Uterus (tissue), 4 donors: ENCODE measurements around the gene TMEM273. TPM values are rescaled to one million over a fixed set of nuclear protein-coding genes. Genes with fewer than 3 reads are reported as not detected.

Experiments
- DNase-seq, 2 donors: peaks; one replicate each; pipeline ENCODE4 v3.0.0-alpha.2; 2019 to 2020
- H3K27ac ChIP-seq, 2 donors: fragments of 200-600 bp; sonication (generic); 1 replicate in 1 of 2; 2 replicates in 1 of 2; pipeline ENCODE4 v1.5.1; 2016 to 2018
- H3K27me3 ChIP-seq, 2 donors: fragments of 200-600 bp; sonication (generic); one replicate each; pipeline ENCODE4 v1.5.1; 2018 to 2019; ENCODE audit warnings: control low read depth in 1 of 2
- H3K36me3 ChIP-seq, 2 donors: fragments of 200-600 bp; sonication (generic); one replicate each; pipeline ENCODE4 v1.5.1; 2019; ENCODE audit warnings: control low read depth in 1 of 2
- H3K4me1 ChIP-seq, 2 donors: fragments of 200-600 bp; sonication (generic); one replicate each; pipeline ENCODE4 v1.5.1; 2018 to 2019; ENCODE audit warnings: control low read depth in 1 of 2
- H3K4me3 ChIP-seq, 2 donors: fragments of 200-600 bp; sonication (generic); 1 replicate in 1 of 2; 2 replicates in 1 of 2; pipeline ENCODE4 v1.5.1; 2018 to 2019; ENCODE audit warnings: mild to moderate bottlenecking in 1 of 2
- H3K9me3 ChIP-seq, 2 donors: fragments of 200-600 bp; sonication (generic); one replicate each; pipeline ENCODE4 v1.5.1; 2019; ENCODE audit warnings: control low read depth in 1 of 2
- POLR2A ChIP-seq, 2 donors: fragments of 450-650 bp; IDR thresholded peaks; one replicate each; pipeline ENCODE4 v1.6.1; 2016; ENCODE audit warnings: antibody characterized with exemption in 2 of 2, mild to moderate bottlenecking in 1 of 2, moderate library complexity in 1 of 2
- intact Hi-C: fragments of 100-400 bp; cut with DNase I; formaldehyde crosslinking; loops from one replicate; pipeline ENCODE4 v1.15.1; 2023; ENCODE audit warnings: low total_unique reads
- total RNA-seq, 4 donors: library from RNA; depleted of rRNA in 3 of 4; stranded (reverse); fragments of >200 nt in 3 of 4; gene quantifications; one replicate each; pipeline versions ENCODE4 v1.1.0 to v1.2.4, GENCODE V29; 2014 to 2023
- TF ChIP-seq, protein P1 (sequence below), 4 experiments: fragments of 200-600 bp in 2 of 4; fragments of 450-650 bp in 2 of 4; sonication (generic) in 2 of 4; IDR thresholded peaks; one replicate each; pipeline ENCODE4 v1.5.1; 2016 to 2019; ENCODE audit warnings: antibody characterized with exemption in 4 of 4, mild to moderate bottlenecking in 2 of 4, moderate library complexity in 1 of 4
- donor health status: DM: yes; HTN: yes; CAD: no.

The TMEM273 gene
- total RNA-seq, 4 donors from 2014 or later: 8.5 to 38.9 (median 14.7) TPM

DNA sequence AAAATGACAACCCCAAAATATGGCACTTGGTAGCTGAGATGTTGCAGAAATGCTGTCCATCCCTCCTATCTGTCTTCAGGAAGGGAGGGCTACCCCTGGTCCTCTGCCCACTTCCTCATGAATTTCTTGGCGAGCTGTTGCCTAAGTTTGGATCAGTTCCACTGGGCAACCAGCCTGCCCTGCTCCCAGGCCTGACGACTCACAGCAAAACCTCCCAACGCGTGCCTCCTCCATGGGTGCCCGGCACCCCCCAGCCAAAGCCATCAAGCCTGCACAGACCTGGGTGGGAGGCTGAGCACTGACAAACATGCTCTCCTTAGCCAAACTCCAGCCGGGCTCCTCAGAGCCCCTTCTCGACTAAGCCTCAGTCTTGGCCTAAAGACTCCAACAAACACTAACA lies 81.7 kb downstream of the TMEM273 start:
- H3K9me3 ChIP-seq: no peaks in the 10 kb centered on the region
- H3K4me3 ChIP-seq: no peak overlapping the region
- TF ChIP-seq, protein P1, sequence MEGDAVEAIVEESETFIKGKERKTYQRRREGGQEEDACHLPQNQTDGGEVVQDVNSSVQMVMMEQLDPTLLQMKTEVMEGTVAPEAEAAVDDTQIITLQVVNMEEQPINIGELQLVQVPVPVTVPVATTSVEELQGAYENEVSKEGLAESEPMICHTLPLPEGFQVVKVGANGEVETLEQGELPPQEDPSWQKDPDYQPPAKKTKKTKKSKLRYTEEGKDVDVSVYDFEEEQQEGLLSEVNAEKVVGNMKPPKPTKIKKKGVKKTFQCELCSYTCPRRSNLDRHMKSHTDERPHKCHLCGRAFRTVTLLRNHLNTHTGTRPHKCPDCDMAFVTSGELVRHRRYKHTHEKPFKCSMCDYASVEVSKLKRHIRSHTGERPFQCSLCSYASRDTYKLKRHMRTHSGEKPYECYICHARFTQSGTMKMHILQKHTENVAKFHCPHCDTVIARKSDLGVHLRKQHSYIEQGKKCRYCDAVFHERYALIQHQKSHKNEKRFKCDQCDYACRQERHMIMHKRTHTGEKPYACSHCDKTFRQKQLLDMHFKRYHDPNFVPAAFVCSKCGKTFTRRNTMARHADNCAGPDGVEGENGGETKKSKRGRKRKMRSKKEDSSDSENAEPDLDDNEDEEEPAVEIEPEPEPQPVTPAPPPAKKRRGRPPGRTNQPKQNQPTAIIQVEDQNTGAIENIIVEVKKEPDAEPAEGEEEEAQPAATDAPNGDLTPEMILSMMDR (IDR thresholded peaks at IDR 0.05): no peak
- no peak for TF ChIP-seq POLR2A (IDR thresholded peaks at IDR 0.05)
- H3K36me3 ChIP-seq: no peaks in the 10 kb centered on the region
- DNase-seq: peak; percentile 29 to 51
- intact Hi-C loops: no loop called here
- H3K4me1 ChIP-seq: peaks cover 0 to 19% of the 10 kb centered on the region in 2 donors
- peak overlapping the region; percentile 16 to 41 for H3K27ac ChIP-seq
- H3K27me3 ChIP-seq: no peaks in the 10 kb centered on the region

DNA sequence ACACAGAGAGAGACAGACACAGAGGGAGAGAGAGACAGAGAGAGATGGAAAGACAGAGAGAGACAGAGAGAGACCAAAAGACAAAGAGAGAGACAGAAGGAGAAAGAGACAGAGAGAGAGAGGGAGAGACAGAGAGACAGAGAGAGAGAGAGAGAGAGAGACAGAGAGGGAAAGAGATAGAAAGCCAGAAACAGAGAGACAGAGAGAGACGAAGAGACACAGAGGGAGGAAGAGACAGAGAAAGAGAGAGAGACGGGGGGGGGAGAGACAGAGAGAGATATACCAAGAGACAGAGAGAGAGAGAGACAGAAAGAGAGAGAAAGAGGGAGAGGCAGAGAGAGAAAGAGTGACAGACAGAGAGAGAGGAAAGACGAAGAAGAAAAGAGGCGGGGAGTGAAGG lies 83.1 kb downstream of the TMEM273 start:
- no peak for DNase-seq
- no peaks in the 10 kb centered on the region for H3K27me3 ChIP-seq
- no peak overlapping the region for H3K27ac ChIP-seq
- H3K36me3 ChIP-seq: no peaks in the 10 kb centered on the region
- H3K9me3 ChIP-seq: no peaks in the 10 kb centered on the region
- intact Hi-C loops: no loop called here
- H3K4me3 ChIP-seq: no peak overlapping the region
- no peak for TF ChIP-seq POLR2A (IDR thresholded peaks at IDR 0.05)
- TF ChIP-seq, protein P1 (IDR thresholded peaks at IDR 0.05): no peak
- H3K4me1 ChIP-seq: peaks cover 0 to 19% of the 10 kb centered on the region in 2 donors

Other genes with a start within 250 kb of the TMEM273 start
- under 1 TPM in 1 of 4 donors, not detected in 3; 0.21 TPM for gene LRRC18, start 248.6 kb downstream of the TMEM273 start, total RNA-seq
- gene VSTM4, start 72.9 kb downstream of the TMEM273 start, total RNA-seq: 10 to 100 TPM; 10.3 to 46.6 (median 19.3) TPM
- not detected for gene FAM170B, start 54.4 kb downstream of the TMEM273 start, total RNA-seq
- not detected for gene C10orf71, start 110.8 kb upstream of the TMEM273 start, total RNA-seq
- under 1 TPM in 1 of 4 donors, not detected in 3; 0.14 TPM for gene DRGX, start 207.7 kb upstream of the TMEM273 start, total RNA-seq